GM18508 (cell line): Measurements from ENCODE around the gene RHBDL2.
"Not testable (repeated sequence)": the region's sequence is repeated elsewhere in the genome, so short reads cannot be mapped to it uniquely, and the experiment has no call there.

Source experiments
- ATAC-seq: cut with Tn5 transposase; IDR thresholded peaks from one replicate; pipeline ENCODE4 v1.9.1; 2021; ENCODE audit warnings: moderate number of reproducible peaks; ENCODE audit not compliant: insufficient read depth, unreplicated experiment

Gene RHBDL2

DNA sequence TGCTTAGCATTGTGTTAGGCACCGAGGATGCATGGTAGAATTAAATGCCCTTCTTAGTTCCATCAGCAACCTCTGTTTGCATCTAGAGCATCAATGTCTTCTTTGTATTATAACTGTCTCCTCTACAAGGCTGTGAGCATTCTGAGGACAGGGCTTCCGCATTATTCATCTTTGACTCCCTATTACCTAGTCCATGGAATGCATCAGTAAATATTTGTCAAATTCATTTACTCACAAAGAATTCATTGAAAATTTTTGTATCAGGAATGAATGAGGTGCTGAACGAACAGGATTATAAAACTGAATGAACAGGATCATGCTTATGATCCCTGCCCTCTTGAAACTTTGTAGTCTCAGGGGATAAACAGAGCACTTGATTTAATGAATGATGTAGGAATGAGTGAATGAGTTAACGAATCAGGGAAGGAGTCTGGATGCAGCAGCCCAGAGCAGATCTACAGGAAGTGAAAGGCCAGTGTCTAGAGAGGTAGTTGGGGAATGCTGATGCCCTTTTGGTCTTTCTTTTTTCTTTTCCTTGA is 2.8 kb downstream of the RHBDL2 start:
- no peak for ATAC-seq

DNA sequence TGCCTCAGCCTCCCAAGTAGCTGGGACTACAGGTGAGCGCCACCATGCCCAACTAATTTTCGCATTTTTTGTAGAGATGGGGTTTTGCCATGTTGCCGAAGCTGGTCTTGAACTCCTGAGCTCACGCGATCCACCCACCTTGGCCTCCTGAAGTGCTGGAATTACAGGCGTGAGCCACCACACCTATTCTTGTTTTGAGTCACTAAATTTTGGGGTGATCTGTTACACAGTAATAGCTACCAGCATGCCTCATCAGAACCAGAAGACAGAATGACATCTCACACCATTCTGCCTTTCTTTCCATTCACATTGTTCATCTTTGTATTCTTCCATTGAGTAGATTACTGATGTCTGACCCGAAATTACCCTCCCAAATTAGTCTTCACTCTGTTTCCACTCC is 9.1 kb downstream of the RHBDL2 start:
- no peak for ATAC-seq

DNA sequence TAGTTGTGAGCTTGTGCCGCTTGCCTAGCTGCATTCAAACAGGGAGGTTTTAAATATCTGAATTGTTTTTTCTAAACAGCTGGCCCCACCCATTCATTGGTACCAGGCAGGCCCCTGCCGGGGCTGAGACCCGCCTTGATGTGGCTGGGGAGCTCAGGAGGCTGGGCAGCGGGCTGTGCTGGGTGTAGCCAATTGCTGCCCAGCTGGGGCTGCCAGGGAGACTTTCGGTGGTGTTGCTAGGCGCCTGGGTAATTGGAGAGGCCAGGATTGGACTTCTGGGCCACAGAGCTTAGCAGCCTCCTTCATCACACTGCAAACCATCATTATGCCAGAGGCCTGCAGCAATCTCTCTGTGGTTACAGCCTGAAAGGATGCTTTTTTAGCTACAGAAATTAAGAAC is 12.2 kb downstream of the RHBDL2 start:
- ATAC-seq = no peak

DNA sequence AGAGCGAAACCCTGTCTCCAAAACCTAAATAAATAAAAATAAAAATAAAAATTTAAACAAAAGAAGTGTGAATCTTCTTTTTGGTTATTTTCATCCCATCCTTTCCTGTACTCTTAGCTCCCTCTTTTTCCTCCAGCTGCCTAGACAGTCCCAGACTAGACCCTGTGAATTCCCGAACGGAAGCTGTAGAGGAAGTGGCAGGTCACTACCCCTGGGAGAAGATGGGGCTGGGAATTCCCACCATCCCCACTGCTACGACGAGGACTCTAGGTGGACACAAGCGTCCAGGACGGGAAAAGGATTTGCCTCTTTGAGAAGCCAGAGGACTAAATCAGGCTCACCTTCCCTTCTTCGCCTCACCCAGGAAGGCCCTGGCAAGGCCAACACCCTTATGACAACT is 12.6 kb downstream of the RHBDL2 start:
- no peak for ATAC-seq

DNA sequence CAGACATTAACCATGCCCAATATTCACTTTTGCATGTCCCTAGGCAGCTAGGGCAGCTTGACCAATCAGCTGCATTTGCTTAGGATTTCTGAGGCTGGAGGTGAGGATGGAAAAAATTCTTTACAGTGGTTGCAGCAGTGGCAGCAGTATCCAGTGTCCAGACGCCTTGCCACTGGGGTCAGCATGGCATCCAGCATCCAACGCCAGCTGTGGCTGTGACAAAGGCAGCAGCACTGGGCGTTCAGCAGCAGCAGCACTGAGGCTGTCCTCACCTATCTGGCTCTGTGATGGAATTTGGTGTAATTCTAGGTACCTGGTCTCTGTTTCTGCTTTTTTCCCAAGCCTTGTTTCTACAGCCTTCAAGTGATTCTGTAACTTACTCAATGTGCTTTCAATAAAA is 15.5 kb downstream of the RHBDL2 start:
- no peak for ATAC-seq

DNA sequence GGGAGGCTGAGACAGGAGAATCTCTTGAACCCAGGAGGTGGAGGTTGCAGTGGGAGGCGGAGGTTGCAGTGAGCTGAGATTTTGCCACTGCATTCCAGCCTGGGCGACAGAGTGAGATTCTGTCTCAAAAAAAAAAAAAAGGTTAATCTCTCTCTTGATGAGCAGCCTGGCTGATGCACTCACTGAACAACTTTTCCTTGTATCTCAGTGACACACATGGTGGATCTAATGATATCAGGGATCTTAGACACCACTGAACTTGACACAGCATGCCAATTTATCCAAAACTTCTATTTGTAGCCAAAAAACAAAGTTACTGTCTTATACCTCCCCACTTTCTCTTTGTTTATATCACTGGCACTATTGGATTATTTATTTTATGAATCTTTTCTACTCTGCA is 16.2 kb downstream of the RHBDL2 start:
- no peak for ATAC-seq

DNA sequence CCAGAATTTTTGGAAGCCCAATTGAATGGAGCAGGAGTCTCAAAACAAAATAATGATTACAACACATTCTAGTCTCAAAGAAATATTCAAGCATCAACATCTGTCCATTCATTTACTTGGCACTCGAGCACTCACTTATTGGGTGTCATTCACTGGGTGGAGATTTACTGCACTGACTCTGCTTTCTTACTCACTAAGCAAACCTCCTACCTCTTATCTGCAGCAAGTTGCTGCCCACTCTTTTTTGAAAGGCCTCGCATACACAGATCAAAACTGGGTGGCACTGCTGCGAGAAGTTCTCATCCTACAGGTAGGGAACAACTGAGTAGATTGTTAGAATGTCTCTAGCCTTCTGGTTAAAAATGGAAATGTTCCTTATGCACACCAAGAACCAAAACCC is 18.0 kb downstream of the RHBDL2 start:
- ATAC-seq = no peak

DNA sequence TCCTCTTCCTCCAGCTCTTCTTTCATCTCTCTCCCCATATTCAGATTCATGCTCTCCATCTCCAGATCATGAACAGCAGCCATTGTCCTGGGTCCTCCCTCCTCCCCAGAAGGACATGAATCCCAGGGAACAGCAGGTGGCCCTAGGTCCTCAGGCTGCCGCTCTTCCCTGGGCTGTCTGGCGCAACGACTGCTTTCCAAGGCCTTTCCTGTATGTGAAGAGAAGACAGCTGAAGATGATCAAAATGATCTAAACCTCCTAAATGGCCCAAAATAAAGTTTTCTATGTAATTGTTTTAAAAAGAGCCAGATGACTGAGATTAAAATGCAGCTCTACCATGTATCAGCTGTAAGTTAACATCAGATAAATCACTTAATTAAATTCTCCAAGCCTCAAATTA is 22.5 kb downstream of the RHBDL2 start:
- no peak for ATAC-seq

DNA sequence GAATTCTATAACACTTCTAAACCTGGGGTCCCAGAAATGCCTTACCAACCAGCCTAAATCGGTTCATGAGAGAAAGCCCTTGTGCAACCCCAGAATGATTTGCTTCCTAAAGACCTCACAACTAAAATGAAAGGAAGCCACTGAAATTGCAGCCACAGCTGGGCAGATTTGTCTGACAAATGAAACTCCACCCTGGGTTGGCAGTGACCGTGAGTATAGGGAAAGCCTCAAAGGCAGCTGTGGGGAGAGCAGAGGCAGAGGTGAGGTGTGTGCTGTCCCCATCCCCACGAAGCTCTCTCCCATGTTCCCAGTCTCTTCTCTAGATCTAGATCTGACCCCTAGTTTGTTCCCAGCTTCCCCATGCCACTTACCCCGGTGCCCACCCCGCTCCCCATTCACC is 23.1 kb downstream of the RHBDL2 start:
- no peak for ATAC-seq

DNA sequence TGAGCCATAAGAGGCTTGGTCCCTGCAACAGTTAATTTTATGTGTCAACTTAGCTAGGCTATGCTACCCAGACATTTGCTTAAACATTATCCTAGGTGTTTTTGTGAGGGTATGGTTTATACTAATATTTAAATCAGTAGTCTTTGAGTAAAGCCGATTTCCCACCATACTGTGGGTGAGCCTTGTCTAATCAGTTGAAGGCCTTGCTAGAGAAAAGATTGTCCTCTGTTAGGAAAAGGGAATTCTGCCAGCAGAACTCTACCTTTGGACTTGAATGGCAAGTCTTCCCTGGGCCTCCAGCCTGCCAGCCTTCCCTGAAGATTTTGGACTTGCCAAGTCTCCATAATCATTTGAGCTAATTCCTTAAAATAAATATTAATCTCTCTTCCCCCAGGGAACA is 23.9 kb downstream of the RHBDL2 start:
- no peak for ATAC-seq

DNA sequence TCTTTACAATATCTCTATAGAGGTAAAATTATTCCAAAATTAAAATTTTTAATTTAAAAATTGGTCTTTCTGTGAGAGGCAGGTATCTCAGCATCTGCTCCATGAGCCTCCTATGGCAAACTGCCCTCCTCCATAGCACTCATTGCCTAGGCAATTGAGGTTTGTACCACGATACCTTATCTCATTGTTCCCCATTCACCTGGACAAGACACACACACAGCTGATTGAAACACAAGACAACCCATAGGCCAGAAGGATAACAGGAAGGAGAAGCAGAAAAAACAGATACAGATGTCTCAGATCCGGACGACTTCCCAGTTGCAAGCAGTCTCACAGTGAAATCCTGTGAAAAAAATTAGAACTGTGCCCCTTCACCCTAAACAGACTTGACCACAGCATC is 24.3 kb downstream of the RHBDL2 start:
- ATAC-seq = no peak

DNA sequence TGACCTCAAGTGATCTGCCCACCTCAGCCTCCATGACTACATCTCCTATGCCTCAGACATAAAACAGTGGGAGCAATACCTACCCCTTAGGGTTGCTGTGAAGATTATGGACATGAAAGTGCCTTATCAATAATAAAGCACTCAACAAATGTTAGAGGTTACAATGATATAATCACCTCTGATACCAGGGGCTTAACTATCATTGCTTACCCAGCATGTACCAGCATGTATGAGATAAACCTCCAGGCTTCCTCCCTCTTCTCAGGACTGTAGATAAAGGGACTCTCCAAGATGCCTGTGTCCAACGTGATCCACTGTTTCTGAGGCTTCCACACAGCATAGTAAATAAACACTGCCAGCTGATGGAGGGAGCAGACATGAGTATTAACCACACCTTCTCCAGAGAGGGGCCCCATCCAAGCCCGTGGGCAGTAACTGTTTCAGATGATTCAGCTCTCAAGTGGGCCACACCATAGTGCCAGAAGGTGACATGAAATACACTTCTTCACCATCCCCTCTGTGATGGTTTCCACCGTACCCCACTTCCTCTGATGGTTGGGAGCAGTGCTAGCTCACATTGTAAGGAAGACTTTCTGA is 26.2 kb downstream of the RHBDL2 start:
- no peak for ATAC-seq

DNA sequence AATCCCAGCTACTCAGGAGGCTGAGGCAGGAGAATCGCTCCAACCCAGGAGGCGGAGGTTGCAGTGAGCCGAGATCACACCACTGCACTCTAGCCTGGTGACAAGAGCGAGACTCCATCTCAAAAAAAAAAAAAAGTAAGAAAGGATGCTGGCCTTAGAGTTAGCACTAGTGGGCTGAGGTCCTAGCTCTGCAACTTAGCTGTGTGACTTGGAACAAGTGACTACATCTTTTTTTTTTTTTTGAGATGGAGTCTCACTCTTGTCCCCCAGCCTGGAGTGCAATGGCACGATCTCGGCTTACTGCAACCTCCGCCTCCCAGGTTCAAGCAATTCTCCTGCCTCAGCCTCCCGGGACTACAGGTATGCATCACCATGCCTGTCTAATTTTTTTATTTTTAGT is 26.7 kb downstream of the RHBDL2 start:
- not testable (repeated sequence) for ATAC-seq

DNA sequence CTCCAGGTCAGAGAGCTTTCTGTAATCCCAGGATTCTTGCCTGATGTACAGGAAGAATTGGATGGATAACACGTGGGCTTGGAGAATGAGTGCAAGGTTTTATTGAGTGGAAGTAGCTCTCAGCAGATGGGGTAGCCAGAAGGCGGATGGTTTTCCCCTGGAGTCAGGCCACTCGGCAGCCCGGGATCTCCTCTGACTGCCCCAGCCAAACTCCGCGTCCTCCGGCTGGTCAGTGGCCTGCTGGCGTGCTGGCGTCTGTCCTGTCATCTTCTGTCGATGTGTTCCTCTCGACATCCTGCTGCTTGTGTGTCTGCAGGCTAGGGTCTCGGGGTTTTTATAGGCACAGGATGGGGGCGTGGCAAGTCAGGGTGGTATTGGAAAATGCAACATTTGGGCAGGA is 32.8 kb downstream of the RHBDL2 start:
- no peak for ATAC-seq

DNA sequence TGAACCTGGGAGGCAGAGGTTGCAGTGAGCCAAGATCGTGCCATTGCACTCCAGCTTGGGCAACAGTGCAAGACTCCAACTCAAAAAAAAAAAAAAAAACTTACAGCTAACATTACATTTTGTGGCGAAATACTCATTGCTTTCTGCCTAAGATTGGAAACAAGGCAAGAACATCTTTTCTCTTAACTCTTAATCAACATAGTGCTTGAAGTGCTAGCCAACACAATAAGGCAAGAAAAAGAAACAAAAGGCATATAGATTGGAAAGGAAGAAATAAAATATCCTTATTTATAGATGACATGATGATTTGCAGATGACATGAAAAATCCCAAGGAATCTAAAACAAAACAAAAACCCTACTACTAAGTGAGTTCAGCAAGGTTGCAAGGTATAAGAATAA is 35.6 kb downstream of the RHBDL2 start:
- ATAC-seq = no peak

DNA sequence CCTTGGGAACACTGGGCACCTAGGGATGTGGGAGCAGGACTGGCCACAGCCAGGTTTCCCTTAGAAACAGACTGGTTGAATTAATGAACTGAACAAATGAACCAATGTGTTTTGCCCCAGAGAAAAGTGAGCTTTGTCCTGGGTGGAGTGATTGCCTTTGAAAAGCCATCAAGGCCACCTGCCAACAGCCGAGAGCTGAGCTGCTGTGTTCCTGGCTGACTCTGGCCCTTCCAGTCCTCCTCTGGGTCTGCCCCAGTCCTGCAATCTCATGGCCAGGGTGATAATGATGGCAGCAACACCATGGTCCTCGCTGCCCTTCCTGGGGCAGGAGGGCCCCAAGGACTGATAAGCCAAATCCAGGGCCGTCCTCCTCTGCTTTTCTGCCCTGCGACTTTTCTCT is 42.1 kb downstream of the RHBDL2 start:
- no peak for ATAC-seq

DNA sequence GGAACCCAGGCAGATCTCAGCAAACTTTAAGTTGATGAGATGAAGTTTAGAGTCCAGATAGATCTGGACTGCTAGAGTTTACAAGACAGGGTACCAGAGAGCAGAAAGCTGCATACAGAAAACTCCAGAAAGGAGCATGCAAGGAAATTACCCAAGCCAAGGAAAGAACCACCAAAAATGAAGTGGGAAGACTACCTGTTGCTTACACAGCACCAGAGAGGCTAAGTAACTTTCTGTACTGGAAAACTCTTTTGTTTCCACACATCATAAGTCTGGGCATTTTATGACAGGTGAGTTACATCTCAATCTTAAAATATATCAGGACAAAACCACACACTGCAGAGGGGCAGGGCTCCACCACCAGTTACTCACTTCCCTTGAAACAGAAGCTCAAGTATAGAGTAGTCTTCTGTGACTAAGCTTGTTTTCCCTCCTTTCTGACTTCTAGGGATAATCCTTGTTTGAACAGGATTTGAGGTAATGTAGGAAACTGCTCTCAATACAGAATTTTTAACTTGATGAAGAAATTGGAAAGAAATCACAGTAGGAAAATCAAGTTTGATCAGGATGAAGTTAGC is 42.9 kb downstream of the RHBDL2 start:
- no peak for ATAC-seq

DNA sequence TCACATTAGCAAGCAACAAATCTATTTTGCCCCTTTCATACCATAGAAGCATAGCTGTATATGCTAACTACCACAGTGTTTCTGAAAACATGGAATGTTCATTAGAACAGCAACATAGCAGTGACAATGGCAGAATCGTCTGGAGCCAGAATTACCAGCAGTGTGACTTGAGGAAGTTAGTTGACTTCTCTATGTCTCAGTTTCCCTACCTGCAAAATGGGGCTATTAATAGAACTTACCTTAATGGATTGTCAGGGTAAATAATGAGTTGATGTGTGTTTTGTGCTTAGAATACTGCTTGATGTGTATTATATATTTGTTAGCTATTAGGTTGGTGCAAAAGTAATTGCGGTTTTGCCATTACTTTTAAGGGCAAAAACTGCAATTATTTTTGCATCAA is 45.5 kb downstream of the RHBDL2 start:
- ATAC-seq = no peak

DNA sequence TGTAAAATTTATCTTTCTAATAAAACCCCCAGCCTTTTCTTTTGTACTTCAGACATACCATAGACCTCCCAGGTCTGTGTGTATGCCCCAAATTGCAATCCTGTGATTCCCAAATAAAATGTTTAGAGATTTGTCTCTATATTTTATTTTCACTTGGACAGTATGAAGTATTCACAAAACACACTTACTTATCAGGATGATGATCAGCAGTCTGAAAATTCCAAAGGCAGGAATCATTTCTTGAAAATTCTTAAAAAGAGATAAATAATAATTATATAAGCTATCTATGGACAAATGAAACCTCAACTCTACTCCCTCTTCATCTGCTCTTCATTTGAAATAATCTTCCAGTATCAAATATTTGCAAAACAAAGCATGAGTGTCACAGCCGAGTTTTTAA is 48.7 kb downstream of the RHBDL2 start:
- no peak for ATAC-seq

DNA sequence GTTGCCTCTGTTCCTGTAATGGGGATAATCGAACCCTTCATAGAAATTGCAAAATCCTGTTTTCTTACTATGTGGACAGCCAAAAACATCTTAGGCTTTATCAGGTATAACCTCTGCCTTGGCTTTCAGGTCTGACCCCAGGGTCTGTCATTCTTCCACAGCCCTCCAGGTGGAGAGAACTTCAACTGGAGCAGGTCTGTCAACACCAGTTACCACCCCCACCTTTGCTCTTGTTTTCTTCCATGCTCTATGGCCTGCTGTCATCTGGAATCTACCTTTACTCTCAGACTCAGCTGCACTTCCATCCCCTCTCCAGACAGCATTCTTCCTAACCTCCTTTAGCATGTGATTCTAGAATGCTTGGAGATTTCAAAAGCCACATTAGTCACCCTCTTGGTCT is 49.9 kb downstream of the RHBDL2 start:
- ATAC-seq = no peak

DNA sequence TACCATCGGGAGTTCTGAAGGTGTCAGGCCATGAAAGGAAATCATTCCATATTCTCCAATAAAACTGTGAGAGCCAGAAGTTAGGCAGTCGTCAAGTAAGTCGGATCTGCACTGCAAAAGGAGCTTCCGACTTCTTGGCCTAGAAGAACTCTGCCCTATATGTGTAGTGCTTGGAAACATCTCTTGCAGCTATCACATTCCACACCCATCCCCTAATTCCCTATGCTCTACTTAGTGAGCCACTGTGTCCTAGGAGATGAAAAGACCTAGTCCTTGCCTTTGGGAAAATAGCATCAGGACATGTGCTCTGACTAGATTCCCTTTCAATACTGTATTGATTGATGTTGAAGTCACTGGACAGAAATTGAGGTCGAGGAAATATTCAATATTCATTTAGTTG is 52.0 kb downstream of the RHBDL2 start:
- ATAC-seq = no peak
